Measurements from ENCODE around the gene ARHGAP42.

ARHGAP42 gene

DNA sequence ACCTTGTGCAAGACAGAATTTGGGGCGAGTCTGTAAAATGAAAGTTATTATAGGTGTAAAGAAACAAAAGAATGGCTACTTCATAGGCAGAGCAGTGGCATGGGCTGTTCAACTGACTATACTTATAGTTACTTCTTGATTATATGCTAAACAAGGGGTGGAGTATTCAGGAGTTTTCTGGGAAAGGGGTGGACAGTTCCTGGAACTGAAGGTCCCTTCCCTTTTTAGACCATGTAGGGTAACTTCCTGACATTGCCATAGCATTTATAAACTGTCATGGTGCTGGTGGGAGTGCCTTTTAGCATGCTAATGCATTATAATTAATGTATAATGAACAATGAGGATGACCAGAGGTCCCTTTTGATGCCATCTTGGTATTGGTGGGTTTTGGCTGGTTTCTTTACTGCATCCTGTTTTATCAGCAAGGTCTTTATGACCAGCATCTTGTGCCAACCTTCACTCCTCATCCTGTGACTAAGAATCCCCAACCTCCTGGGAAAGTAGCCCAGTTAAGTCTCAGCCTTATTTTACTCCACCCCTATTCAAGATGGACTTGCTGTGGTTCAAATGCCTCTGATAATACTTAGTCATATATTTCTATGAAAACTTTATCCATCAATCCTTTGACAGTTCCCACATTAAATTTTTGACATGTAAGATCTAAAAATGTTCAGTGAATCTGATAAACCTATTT lies 118.6 kb downstream of the ARHGAP42 start:
- no peak for DNase-seq

DNA sequence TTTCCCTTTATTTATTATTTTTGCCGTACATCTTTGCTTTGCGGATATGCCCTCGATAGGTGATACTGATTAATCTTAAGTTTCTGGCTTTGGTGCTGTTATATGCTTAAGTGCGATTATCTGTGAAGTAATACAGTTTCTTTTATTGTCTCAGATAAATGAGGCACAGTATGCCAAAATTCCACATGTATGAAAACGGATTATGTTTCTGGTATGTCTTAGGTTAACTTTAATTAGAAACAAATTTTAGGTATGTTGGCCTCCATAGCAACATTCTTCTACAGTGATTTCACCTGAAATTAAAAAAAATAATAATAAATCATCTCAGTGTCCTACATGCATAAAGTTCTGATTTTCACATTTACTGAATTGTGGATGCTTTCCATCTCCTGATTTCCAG lies 119.2 kb downstream of the ARHGAP42 start:
- no peak for DNase-seq

DNA sequence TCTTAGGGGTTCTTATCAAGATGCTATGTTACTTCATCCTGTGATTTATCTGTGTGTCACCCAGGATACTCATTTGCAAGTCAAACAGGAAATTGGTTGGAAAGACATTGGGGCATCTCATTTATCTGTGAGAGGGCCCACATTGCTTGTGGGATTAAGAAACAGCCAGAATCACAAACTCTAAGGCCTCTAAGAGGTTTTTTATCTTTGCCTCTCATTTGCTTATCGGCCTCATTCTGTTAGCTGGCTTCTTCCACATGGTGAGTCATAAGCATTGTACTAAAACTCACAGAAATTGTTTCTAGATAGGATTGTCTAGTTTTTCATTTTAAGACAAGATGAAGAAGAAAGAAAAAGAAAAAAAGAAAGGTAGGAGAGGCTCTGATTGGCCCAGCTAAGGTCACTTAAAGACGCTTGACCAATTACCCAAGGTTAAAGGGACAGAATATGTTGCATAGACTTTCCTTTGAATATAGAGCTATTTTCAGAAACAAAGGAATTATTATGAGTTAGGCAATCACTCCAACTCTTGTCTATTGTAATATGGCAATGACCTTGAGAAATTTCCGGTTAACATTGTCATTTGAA lies 121.9 kb downstream of the ARHGAP42 start:
- no peak for DNase-seq

DNA sequence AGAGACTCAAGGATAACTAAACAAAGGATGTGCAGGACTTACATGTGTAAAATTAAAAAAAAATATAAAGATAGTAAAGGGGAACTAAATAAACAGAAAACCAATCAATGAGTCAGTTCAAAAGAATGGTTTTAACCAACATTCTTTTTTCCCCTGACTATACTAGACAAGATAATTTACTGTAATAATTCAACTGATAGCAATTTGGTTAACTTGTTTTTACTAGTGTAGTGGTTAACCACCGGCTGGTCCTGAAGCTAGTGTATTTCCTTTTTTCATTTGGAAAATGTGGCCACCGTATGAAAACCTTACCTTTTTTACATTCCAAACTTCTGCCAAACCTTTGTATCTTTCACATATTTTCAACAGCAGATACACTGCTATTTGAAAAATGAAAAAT lies 123.1 kb downstream of the ARHGAP42 start:
- no peak for DNase-seq

DNA sequence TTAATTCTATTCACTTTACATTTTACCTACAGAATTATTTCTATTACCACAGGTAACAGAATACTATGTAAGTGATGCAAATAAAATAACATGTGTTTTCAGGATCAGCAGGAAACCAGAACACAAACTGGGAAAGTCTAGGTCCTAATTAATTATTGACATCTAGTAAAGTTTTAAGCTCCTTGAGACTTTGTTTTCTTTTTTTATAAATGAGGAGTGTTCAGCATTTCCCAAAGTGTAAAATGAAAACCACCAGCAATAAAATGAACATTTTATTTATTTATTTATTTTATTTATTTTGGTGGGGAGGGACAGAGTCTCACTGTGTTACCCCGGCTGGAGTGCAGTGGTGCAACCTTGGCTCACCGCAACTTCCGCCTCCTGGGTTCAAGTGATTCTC lies 123.6 kb downstream of the ARHGAP42 start:
- DNase-seq, result no peak

DNA sequence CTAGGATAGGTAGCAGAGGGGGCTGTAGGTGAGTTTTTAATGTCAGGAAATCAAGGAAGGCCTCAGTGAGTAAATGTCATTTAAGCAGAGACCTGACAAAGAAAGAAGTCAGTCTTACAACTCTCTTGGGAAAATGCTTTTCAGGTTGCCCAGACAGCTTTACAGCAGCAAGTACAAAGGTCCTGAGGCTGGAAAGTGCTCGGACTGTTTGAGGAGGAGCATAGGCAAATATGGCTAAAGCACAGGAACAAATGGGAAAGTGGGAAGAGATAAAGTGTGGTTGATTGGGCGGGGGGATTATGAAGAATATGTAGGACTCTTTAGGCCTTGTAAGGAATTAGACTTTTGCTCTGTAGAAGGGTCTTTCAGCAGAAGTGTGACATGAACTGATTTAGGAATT lies 125.4 kb downstream of the ARHGAP42 start:
- no peak for DNase-seq

DNA sequence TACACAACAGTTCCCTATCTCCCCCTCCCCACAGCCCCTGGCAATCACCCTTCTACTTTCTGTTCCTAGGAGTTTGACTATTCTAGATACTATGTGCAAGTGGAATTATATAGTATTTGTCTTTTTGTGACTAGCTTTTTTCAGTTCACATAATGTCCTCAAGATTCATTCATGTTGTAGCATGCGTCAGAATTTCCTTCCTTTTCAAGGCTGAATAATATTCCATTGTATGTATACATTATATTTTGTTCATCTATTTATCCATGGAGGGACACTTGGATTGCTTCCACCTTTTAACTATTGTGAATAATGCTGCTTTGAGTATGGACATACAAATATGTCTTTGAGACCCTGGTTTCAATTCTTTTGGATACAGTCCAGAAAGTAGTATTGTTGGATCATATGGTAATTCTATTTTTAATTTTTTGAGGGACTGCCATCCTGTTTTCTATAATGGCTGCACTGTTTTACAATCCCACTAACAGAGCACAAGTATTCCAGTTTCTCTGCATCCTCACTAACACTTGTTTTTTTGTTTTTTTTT lies 128.8 kb downstream of the ARHGAP42 start:
- DNase-seq, result no peak

DNA sequence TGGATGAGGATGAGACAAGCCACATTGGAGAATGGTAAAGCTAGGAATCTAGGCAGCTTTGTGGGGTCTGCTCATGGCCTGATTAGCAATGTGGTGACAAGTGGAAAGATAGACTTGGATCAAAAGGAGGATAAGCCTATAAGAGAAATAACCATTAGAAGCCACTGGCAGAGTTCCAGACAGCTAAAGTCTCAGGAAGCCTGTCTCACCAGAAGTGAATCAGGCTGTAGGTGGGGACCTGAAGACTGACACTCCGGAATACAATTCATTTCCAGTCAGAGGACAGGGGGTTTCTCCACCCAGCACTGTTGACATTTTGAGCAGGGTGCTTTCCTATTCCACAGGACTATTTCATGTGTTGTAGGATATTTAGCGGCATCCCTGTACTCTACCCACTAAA lies 129.7 kb downstream of the ARHGAP42 start:
- no peak for DNase-seq

DNA sequence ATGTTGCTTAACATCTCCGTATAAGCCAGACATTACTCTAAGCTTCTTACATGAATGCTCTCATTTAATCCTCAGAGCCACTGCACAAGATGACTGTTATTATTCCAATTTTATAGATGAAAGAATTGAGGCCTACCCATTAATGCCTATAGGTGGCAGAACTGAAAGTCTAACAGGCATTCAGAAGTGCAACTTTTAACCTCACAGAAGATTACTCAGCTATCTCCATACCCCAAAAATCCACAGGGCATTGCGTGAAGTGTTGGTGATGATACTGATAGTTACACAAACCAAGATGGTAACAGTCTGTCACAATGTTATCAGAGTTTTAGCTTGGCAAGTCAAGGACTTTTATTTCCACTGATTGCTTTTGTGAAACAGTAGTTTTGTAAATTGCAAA lies 130.5 kb downstream of the ARHGAP42 start:
- DNase-seq, result no peak

DNA sequence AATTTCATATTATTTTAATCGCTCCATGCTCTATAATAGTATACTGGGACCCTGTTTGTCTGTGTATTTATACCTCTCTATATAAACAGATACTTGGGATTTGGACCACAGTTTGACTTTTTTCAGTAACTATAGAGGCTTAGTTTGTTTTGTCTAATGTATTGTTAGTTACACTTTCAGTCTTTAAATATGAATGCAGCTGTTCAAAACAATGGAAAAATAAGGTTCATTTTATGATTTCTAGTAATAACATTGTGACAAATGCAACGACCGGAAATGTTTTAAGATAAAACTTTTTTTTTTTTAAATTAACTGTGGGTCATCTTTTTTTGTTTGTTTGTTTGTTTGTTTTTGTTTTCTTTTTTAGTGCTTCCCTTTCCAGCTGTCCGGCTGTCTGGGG lies 133.5 kb downstream of the ARHGAP42 start:
- no peak for DNase-seq

DNA sequence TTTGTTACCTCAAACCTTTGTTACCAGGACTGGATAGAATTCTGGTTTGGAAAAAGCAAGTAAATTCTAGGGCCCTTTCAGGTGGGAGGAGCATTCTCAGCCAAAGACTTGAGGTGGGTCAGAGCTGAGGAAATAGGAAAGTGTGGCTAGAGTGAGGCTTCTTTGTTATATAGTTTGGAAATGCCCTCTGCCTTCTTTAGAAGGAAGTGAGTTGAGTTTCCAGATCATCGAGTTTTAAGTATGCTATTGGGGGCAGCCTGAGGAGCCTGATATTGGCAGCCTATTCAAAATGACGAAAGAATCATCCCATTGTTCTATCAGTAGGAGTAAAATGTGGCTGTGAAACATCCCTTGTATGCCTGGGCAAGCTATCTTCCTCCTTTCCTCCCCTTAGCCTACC lies 134.1 kb downstream of the ARHGAP42 start:
- DNase-seq, result no peak

DNA sequence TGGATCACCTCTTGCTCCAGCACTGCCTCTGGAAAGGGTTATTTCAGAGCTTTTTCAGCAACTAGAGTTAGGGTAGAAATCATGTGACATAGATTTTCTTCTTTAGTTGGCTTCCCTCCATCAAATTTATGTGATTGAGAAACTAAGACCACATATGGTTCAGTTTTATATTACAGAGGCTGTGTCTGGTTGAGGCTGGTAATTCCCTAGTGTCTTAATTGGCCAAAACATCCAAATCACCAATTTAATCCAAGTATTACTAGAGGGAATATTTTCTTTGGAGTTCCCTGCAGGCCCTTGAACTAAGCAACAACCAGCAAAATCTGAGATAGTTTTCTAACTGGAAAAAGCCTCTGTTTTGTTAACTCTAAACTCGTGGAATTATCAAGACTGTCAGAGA lies 136.3 kb downstream of the ARHGAP42 start:
- no peak for DNase-seq

DNA sequence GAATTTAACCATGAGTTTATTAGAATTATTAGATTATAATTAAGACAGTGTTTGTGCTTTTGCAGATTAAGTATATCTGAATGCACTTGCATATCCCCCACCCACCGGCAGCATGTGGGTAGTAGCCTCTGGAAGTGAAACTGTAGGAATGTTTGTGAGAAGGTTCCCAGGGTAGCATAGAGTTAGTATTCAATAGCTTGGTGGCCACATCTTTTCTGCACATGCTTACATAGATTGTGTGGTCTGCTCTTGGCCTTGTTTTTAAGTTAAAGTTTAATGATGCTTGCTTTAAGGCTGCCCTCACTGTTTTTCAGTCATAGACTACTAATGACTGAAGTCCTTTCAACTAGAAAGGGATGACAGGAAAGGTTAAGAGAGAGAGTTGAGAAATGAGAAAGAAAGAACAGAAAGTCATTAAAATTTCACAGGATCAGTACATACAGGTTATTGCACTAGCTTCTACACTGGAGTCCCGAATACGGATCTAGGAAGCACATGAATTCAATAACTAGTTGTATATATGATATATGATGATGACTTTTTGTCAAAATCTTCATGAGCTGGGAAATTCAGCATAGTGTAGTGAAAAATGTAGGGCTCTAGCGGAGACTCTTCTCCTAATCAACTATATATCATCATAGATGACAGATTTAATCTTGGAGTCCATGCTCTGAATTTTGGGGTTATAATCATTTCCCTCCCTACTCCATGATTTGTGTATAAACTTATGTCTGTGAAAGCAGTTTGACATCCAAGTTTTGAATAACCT lies 137.1 kb downstream of the ARHGAP42 start:
- no peak for DNase-seq

DNA sequence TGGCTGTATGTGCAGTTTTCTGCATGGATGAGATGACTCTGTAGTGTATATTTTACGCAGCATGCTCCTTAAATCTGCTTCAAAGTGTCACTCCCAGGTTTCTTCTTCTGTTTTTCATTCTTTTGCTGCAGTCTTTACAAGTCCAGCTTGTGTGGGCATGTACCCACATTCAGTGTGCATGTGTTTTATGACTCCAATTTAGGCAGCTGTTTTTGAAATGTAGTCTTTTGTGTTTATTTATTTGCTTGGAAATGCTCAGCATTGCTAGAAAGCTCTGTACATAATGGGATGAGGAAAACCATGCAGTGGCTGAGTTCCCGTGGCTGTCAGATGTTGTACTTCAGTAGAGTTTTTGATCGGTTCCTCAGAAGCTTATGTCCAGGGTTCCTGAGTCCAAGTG lies 138.5 kb downstream of the ARHGAP42 start:
- no peak for DNase-seq

DNA sequence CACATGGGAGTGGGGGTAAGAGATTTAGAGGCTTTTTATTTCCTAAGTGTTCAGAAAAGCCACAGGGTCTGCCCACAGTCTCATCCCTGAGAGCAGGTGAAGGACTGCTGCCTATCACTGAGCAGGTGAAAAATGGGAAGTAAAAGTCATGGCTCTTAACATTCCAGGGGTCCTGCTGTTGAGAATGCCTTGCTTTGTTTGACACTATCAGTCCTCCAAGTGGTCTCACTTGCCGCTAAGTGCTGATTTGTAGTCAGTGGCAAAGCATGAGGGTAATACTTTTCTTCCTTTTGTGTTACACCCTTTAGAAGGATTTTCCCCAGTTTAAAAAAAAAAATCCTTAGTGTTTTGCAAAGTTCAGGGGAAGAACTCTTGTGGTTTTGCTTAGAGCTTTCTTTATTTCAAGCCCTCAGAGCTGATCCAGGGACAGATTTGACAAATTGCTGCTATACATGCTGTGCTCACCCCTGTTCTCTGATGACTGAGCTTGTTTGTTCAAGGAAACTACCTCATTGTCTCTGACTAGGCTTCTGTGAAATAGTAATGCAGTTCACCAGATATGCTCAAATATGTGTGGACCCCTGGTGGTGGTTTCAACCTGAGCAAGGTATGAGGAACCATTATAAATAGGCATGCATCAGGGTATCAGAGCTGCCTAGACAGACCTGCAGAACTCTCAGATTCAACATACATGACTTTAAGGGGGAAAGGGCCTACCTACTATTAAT lies 141.0 kb downstream of the ARHGAP42 start:
- no peak for DNase-seq

DNA sequence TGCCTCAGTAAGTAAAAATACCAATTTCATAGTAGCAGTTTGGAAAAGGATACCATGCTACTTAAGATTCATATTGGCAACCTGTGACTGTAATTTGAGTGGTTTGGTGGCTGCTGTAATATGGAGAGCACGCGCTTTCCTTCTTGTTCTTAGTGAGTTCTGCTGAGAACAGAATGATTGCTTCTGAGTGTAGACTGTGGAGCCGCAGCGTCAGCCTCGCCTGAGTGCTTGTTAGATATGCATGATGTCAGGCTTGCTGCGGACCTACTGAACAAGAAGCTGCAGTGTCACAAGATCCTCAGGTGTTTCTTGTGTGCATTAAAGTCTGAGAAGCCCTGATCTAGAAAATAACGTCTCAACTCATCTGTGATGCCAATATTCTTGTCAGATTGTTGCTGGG lies 143.2 kb downstream of the ARHGAP42 start:
- no peak for DNase-seq

DNA sequence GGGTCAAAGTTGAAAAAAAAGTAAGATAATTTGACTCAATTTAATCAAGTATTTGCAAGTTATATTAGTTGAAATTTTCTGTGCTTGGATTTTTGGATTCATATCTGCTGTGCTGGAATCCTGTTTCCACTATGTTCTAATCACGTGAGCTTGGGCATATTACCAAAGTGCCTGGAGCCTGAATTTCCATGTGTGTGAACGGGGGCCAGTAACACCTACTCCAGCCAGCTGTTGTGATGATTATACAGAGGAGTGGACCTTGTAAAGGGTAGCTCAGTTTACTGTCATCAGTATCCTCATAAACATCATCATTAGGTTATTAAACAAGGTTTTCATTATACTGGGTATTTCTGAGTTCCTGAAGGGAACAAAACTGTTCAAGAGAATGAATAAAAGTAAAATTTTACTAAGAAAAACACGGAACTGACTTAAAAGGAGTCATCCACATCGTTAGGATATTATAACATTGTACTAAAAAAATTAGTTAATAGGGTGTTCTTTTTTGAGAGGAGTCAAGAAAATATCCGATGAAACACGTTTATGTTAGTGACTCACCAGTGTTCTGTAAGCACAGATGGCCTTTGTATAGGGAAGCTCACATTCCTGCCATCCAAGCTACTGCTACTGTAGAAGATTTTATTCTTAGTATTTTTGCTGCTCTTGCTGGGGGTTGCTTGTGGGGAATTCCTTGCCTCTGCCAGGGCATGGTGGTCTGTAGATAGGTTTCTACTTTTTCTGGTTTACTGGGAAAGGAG lies 144.1 kb downstream of the ARHGAP42 start:
- DNase-seq, result peak in 1 of 14 donors; percentile 4

DNA sequence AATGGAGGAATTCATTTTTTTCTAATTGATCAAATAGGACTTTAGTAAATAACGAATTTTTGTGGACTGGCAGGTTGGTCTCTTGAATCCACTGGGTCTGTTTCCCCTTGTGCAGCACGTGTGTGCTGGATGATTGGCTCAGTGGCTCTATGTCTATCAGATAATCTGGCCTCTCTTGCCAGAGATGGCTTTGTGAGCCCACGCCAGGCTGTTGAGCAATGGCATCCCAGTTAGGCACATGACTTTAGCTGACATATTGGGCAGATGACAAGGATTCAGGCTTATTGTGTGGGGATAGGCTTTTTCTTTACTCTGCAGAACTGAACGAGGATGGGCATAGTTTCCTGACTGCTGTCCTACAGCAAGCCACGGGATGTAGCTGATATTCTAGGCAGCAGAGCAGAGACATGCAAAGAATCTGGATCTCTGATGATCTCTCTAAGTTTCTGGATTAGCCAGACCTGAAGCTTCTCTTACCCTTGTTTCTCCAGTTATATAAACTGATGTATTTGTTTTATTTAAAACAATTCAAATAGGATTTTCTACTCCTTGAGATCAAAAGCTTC lies 144.9 kb downstream of the ARHGAP42 start:
- no peak for DNase-seq

DNA sequence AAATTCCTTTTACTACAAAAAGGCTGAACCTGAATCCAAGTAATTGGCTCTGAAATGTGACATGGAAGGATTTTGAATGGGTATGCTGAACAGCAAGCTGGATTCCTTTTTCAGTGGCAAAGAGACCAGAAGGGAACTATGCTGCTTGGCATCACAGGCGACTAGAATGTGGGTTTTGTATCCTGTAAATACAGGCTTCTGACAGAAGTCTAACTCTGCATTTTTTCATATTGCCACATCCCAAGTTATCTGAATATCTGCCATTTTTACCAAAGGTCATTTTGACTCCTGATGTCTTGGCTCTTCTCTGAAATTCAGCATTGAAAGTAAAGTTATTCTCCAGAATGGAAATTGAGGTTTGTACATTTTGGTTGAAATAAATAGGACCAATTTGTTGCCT lies 145.7 kb downstream of the ARHGAP42 start:
- DNase-seq, result no peak

DNA sequence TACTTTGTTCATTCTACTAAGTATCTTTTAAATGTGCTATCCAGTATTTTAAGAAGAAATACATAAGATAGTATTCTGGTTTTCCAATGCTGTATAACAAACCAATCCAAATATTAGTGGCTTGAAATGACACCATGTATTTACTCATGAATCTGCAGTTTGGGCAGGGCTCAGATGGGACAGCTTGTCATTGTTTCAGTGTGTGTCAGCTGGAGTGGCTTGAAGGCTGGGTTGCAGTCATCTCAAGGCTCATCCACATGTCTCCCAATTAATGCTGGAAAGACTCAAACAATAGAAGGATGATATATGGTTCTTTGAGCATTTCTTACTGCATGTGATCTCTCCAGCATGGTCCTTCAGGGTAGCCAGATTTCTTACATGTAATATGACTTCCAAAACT lies 146.2 kb downstream of the ARHGAP42 start:
- no peak for DNase-seq

DNA sequence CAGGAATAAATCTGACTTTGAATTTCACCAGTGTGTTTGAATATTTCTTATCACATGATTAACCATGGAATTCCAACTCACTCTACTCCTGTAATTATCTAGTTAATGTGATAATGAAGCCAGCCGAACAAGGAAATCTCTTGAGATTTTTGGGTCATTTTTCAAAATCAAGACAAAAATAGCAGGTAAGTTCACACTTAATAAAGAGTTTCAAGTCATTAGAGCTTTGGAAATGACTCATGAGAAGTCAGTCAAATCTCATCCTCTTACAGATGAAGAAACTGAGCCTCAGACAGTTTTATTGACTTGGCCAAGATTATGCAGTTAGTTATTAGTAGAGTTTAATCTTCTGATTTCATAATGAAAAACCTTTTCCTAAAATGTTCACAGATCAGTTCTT lies 148.8 kb downstream of the ARHGAP42 start:
- no peak for DNase-seq

DNA sequence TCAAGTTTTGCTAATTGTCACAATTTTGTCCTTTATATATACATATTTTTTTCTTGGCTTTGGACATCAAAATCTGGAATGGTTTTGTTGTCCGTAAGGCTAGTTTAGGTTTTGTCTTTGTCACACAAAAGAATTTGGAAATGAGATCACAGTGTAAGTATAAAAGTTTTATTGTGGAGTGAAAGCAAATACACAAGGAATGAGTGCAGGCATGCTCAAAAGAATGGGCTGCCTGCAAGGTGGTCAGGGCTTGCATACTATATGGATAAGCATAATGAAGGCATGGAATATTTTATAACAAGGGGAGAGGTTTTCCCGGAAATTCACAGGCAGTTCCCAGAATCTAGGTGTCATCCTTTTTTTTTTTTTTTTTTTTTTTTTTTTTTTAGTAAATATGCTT lies 150.2 kb downstream of the ARHGAP42 start:
- no peak for DNase-seq
